Fibroblast of gingiva (primary cell): Measurements from ENCODE around the gene SMAD4.
"Not testable (repeated sequence)": the region's sequence is repeated elsewhere in the genome, so short reads cannot be mapped to it uniquely, and the experiment has no call there.

Experiments used
- DNase-seq: peaks from one replicate; pipeline ENCODE4 v3.0.0-alpha.2; 2011; ENCODE audit warnings: low read depth

Gene SMAD4

GRCh38 chr18:51070545-51070944, 40.5 kb downstream of the SMAD4 start:
- DNase-seq: peak; percentile 72

GRCh38 chr18:51072586-51073313, 42.7 kb downstream of the SMAD4 start:
- DNase-seq: no peak

GRCh38 chr18:51074605-51075004, 44.6 kb downstream of the SMAD4 start:
- DNase-seq: no peak

- no peak for DNase-seq
These were observed 46.5 kb downstream of the SMAD4 start for GRCh38 chr18:51076503-51076902.

GRCh38 chr18:51077217-51077616, 47.2 kb downstream of the SMAD4 start:
- no peak for DNase-seq

- DNase-seq: no peak
These were observed 48.0 kb downstream of the SMAD4 start for GRCh38 chr18:51078026-51078425.

- no peak for DNase-seq
These were observed 52.7 kb downstream of the SMAD4 start for GRCh38 chr18:51082571-51083267.

- no peak for DNase-seq
These were observed 53.4 kb downstream of the SMAD4 start for GRCh38 chr18:51083398-51083797.

- DNase-seq: no peak
These were observed 58.4 kb downstream of the SMAD4 start for GRCh38 chr18:51088410-51088809.

GRCh38 chr18:51089691-51090090, 59.7 kb downstream of the SMAD4 start:
- DNase-seq: no peak

GRCh38 chr18:51091270-51091669, 61.3 kb downstream of the SMAD4 start:
- no peak for DNase-seq

- no peak for DNase-seq
These were observed 62.1 kb downstream of the SMAD4 start for GRCh38 chr18:51092117-51092516.

- DNase-seq: not testable (repeated sequence)
These were observed 63.0 kb downstream of the SMAD4 start for GRCh38 chr18:51092967-51093366.

GRCh38 chr18:51097021-51097822, 67.2 kb downstream of the SMAD4 start:
- DNase-seq: no peak

GRCh38 chr18:51098082-51098481, 68.1 kb downstream of the SMAD4 start:
- DNase-seq: no peak

- no peak for DNase-seq
These were observed 68.5 kb downstream of the SMAD4 start for GRCh38 chr18:51098513-51098912.

GRCh38 chr18:51100385-51101120, 70.5 kb downstream of the SMAD4 start:
- DNase-seq: no peak

GRCh38 chr18:51107082-51107481, 77.1 kb downstream of the SMAD4 start:
- DNase-seq: no peak

GRCh38 chr18:51107598-51108305, 77.7 kb downstream of the SMAD4 start:
- no peak for DNase-seq

- DNase-seq: no peak
These were observed 78.3 kb downstream of the SMAD4 start for GRCh38 chr18:51108330-51108729.

- DNase-seq: peak; percentile 9
These were observed 80.2 kb downstream of the SMAD4 start for GRCh38 chr18:51110073-51110797.
